ENCODE measurements around the gene CNKSR3.

DNA sequence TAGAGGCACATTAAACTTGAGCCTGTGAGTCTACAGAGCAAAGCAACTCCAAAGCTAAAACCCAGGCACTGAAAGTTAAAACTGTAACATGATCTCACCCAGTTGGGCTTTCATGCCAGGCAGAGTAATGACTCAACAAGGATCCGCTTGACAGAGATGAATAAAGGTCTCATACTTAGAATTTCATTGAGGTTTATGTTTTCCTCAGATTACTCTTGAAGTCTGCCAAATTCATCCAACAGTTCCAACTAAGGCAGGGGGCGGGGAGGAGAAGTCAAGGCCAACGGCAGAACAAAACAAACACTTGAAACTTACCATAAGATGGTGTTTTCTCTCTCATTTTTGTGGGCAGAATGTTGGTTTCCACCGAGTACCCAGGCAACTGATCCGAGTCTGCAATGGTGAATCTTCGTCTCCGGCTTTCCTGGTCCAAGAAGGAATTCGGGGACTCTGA, 99.8 kb downstream of the CNKSR3 start:
- TF ChIP-seq POLR2A (IDR thresholded peaks at IDR 0.05; ENCODE audit: low read depth, low read length) (no peak), POLR2AphosphoS5 (IDR thresholded peaks at IDR 0.05; ENCODE audit: low read depth, low read length) (no peak)
